Activated CD4-positive, alpha-beta T cell treated with anti-CD3 and anti-CD28 coated beads for 4 hours (primary cell): Measurements from ENCODE around the gene BAIAP2L2.
"Not testable (repeated sequence)": the region's sequence is repeated elsewhere in the genome, so short reads cannot be mapped to it uniquely, and the experiment has no call there.

ENCODE experiments used
- DNase-seq, 2 donors: peaks; one replicate each; pipeline ENCODE4 v3.0.0-alpha.2; 2020

The BAIAP2L2 gene

GRCh38 chr22:38080474-38080849, 30.0 kb downstream of the BAIAP2L2 start:
- DNase-seq: no peak

- DNase-seq: no peak
Observed at GRCh38 chr22:38079804-38080203, 30.7 kb downstream of the BAIAP2L2 start.

DNA sequence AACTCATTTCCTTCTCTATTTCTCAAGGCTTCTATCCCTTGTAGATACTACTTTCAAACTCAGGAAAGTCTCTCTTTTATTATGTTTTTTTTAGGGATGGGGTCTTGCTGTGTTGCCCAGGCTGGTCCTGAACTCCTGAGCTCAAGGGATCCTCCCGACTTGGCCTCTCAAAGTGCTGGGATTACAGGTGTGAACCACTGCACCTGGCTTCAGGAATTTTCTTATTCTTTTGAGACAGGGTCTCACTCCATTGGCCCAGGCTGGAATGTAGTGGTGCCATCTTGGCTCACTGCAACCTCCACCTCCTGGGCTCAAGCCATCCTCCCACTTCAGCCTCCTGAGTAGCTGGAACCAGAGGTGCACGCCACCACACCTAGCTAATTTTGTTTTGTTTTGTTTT, 31.3 kb downstream of the BAIAP2L2 start:
- not testable (repeated sequence) for DNase-seq

- DNase-seq: no peak
Observed at GRCh38 chr22:38078046-38078840, 32.2 kb downstream of the BAIAP2L2 start.

- DNase-seq: no peak
Observed at GRCh38 chr22:38077595-38077994, 32.9 kb downstream of the BAIAP2L2 start.

GRCh38 chr22:38077096-38077495, 33.4 kb downstream of the BAIAP2L2 start:
- DNase-seq: no peak

DNA sequence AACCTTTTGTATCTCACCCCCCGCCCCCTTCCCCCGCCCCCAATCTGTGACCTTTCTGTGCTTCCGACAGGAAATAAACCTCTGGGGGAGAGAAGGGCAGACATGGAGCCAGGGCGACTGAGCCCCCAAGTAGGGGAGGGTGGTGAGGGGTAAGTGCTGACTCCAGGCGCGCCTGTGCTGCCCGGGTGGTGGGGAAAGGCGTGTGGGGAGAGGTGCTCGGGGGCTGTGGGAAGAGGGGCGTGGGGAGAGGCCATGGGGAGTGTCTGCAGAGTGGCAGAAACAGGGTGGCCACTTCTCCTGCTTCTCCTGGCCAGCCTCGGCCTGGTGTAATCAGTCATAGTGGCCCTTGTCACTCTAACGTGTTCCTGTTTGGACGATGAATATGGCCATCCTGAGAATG, 34.5 kb downstream of the BAIAP2L2 start:
- DNase-seq: no peak

- no peak for DNase-seq
Observed at GRCh38 chr22:38075105-38075825, 35.2 kb downstream of the BAIAP2L2 start.

- no peak for DNase-seq
Observed at GRCh38 chr22:38074181-38075104, 36.0 kb downstream of the BAIAP2L2 start.

DNA sequence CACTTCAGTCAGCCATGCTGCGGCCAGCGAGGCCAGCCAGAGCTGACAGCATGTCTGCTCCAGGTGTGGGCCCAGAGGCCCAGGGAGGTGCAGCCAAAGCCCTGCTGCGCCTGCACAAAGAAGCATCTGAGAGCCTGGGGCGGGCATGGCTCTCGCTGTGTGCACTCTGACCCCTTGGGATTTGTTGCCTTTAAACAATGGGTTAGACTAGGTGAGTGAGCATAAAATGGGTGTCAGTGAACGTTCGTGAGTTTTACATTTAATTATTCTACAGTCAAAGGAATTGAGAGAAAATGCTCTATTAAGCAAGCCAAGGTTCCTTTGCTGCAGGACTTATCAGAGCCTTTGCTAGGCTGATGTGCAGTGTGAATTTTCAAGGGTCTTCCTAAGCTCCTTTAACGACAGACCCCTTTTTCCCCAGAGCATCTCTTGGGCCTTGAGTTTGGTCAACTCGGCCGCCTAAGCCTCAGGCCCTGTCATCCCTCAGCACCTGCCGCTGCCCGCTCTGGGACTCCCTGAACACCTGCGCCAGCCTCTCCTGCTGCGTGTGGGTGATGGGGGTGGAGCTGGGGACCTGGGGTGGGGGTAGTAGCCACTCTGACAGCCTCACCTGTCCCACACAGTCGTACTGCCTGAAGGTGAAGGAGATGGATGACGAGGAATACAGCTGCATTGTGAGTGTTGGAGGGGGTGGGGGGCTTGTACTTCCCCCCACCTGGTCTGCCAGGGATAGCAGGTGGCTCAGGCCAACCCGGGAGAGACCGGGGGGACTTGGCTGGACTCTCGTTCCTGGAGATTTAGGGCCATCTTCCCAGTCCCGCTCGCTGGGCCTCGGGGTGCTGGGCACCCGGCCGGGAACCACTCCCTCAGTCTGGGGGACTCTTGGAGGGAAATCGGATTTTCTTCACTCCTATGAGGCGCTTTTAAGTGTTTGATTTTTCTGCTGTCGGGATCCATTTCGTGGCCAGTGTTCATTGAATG, 37.0 kb downstream of the BAIAP2L2 start:
- DNase-seq: no peak

DNA sequence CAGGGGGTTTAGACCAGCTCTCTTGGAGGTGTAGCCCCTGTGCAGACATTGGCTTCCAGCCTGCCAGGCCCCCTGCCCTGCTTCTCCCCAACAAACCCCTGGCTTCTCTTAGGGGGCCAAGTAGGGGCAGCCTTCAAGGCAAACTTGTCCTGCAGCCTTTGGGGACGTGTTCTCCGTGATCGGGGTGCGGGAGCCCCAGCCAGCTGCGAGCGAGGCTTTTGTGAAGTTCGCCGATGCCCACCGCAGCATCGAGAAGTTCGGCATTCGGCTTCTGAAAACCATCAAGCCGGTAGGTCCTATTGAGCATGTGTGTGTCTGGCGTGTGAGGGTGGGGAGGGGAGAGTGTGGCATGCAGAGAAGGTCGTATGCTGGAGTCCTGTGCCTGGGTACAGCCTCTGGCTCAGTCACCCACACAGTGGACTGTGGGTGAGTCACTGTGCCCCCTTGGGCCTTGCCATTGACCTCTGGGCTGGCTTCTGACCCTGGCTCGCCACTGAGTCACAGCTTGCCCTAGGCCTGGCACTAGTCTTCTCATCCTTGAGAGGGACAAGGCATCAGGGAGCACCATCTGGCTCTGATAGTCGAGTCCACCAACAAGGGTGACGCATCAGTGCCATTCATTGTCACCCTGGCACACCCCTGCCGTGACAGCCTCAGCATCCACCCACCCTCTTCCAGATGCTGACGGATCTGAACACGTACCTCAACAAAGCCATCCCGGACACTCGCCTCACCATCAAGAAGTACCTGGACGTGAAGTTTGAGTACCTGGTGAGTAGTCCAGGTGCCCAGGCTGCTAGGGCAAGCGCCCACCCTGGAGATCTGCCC, 37.9 kb downstream of the BAIAP2L2 start:
- DNase-seq: no peak

DNA sequence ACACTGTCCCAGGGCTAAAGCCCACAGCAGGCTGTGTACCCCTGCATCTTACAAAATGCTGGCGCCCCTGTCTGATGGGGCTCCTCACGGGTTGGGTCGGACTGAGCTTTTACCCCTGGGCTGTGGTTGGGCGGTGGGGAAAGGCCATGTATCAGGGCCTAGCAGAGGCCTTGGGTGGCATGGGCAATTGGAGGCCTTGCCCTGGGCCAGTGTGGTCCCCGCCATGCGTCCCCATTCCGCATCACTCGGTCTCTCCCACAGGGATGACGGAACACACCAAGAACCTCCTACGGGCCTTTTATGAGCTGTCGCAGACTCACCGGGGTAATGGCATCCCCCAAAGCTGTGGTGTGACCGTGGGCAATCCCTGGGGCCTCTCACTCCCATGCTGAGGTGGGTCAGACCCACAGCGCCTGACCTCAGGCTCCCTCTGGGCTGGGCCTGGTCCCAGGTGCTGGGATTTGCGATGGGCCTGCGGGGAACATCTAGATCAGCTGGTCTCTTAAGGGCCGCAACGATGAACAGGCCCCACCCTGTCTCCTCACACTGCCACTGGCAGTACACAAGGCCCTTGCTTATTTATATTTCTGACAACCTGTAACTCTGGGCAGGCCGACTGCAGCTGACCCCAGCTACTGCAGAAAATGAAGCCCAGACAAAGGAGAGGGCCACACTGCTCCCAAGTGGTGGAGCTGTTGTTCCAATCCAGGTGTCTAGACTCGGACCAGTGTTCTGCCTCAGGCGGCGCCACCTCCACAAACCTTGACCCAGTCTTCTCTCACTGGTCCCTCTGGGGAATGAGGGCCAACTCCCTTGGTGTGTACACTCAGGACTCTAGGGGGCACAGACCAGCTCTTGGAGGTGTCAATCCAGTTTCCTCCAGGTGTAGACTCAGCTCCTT, 38.8 kb downstream of the BAIAP2L2 start:
- no peak for DNase-seq

- DNase-seq: no peak
Observed at GRCh38 chr22:38070250-38070921, 40.1 kb downstream of the BAIAP2L2 start.

DNA sequence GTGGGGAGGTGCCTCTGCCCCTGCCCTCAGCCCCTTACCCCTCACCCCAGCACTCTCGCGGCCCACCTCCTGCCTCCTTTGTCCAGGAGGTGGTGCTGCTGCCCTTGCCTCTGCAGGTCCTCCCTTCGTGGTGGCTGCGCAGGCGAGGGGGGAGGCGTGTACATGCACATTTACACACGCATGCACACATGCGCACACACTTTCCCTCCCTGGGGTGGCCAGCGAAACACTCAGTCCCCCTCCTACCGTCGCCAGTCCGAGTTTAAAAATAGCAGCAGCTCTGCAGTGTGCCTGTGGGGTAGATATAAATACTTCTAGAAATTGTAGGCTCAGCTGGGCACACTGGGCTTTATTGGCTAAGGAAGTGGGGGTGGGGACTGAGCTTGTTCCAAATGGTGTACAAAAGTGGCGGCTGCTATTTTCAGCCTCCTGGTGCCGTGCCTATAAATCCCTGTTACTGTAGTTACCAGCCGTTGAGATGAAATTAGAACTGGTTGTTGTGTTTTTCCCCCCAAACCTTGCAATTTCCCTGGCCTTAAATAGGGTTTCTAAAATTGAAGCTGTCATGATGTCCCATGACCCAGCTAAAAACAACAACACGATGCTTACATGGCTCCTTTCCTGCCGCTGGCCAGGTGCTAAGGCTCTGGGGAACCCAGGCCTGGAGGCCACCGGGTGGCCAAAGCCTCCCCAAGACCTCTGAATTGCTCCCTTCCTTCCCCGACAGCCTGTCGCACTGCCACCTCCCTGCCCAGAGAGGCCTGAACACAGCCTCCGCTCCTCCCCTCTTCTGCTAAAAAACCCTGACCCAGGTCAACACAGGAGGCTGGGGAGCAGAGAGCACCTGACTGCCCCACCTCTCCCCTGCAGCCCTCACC, 40.9 kb downstream of the BAIAP2L2 start:
- DNase-seq: no peak

GRCh38 chr22:38068641-38069371, 41.7 kb downstream of the BAIAP2L2 start:
- no peak for DNase-seq

DNA sequence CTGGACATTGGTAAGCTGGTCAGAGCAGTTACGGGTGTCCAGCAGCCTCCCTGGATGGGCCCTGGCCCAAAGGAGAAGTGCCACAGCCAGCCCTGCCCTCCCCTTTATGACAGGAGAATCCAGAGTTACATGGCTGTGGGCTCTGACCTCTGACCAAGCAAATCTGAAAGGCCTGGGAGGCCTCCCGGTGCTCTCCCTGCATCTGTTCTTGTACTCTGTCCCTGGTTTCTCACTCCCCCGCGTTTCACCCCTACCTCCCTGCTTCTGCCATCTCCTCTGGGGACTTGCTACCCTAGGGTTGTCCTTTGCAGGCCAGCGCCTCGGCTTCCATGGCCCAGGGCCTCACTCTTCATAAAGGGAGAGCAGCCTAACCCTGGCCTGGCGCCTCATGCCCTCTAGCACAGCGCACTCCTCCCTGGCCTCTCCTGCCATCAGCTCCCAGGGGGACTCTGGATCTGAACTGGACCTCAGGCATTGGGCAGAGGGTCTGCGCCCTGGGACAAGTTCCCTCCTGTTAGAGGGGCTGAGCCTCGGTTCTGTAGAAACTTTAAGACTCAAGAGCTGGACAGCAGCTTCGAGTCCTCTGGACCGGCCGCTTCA, 42.6 kb downstream of the BAIAP2L2 start:
- DNase-seq: no peak

DNA sequence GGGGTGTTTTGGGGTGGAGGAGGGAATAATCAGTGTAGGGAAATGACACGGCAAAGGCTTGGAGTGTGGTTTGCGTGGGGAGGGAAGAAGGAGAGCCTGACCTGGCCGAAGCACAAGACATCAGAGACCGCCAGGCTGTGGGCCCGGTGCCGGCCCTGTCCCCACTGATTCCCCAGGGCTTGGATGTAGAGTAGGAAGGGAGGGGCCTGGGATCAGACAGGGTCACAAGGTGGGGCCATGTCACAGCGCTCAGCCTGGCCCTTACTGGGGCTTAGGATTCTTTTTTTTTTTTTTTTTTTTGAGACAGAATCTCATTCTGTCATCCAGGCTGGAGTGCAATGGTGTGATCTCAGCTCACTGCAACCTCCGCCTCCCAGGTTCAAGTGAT, 43.5 kb downstream of the BAIAP2L2 start:
- no peak for DNase-seq
